Fibroblast of lung (primary cell): Measurements from ENCODE around the gene GPSM1.

ENCODE experiments used
- CTCF ChIP-seq, 2 donors: IDR thresholded peaks in 1 of 2; conservative IDR thresholded peaks in 1 of 2; 1 replicate in 1 of 2; 2 replicates in 1 of 2; pipeline ENCODE4 v1.5.1; 2011 to 2012; ENCODE audit warnings: low read length in 2 of 2, control low read depth in 1 of 2, inconsistent platforms in 1 of 2, low read depth in 1 of 2, mild to moderate bottlenecking in 1 of 2
- EZH2 ChIP-seq: IDR thresholded peaks from 2 replicates; pipeline ENCODE4 v1.5.1; 2012; ENCODE audit warnings: low read length, control low read depth, mild to moderate bottlenecking; ENCODE audit errors: missing control alignments

- TF ChIP-seq CTCF (conservative IDR thresholded peaks at IDR 0.05 in 1 of 2, IDR thresholded peaks at IDR 0.05 in 1 of 2; ENCODE audit: low read depth in 1 of 2, low read length in 2 of 2) (no peak), EZH2 (no peak)
Measured at GRCh38 chr9:136281421-136282271, 45.7 kb upstream of the GPSM1 start.
